Osteocyte (in vitro differentiated cells): ENCODE measurements around the gene MPG. TPM values are rescaled to one million over a fixed set of nuclear protein-coding genes. Genes with fewer than 3 reads are reported as not detected.
A peak's percentile ranks its signal among the peaks of the same experiment; 100 is the strongest.

Experiments
- DNase-seq: peaks from one replicate; pipeline ENCODE4 v3.0.0; 2021; ENCODE audit warnings: mixed read lengths; ENCODE audit not compliant: unreplicated experiment; ENCODE audit errors: extremely low spot score
- H3K27ac Mint-ChIP-seq: one replicate; pipeline ENCODE4 v1.8.0; 2021; ENCODE audit warnings: mild to moderate bottlenecking, mixed read lengths; ENCODE audit not compliant: unreplicated experiment
- H3K27me3 Mint-ChIP-seq: one replicate; pipeline ENCODE4 v1.8.0; 2021; ENCODE audit warnings: mixed read lengths; ENCODE audit not compliant: unreplicated experiment
- H3K36me3 Mint-ChIP-seq: one replicate; pipeline ENCODE4 v1.8.0; 2021; ENCODE audit warnings: mixed read lengths; ENCODE audit not compliant: unreplicated experiment
- H3K4me1 Mint-ChIP-seq: one replicate; pipeline ENCODE4 v1.8.0; 2021; ENCODE audit warnings: mixed read lengths; ENCODE audit not compliant: unreplicated experiment
- H3K4me3 Mint-ChIP-seq: one replicate; pipeline ENCODE4 v1.8.0; 2021; ENCODE audit warnings: mild to moderate bottlenecking, moderate library complexity, mixed read lengths; ENCODE audit not compliant: unreplicated experiment
- H3K9me3 Mint-ChIP-seq: one replicate; pipeline ENCODE4 v1.8.0; 2021; ENCODE audit warnings: mixed read lengths; ENCODE audit not compliant: unreplicated experiment
- CTCF ChIP-seq: fragments of 200-600 bp; sonication (generic); IDR thresholded peaks from 2 replicates; pipeline ENCODE4 v1.5.0; 2021; ENCODE audit warnings: antibody characterized with exemption, mild to moderate bottlenecking, moderate library complexity
- total RNA-seq: library from RNA; stranded (reverse); gene quantifications from 2 replicates; pipeline ENCODE4 v1.2.1, GENCODE V29; 2021

Gene MPG
- total RNA-seq, 1 donor from 2014 or later = 71.6 TPM

GRCh38 chr16:117379-118365, 39.6 kb downstream of the MPG start:
- DNase-seq = peak; percentile 89
- Mint-ChIP-seq H3K4me3 (no peak overlapping the region), H3K27me3 (no peaks in the 10 kb centered on the region), H3K9me3 (no peaks in the 10 kb centered on the region), H3K27ac (no peak overlapping the region), H3K4me1 (peaks cover 17% of the 10 kb centered on the region), H3K36me3 (peaks cover 12% of the 10 kb centered on the region)
- peak; percentile 72 for TF ChIP-seq CTCF

DNA sequence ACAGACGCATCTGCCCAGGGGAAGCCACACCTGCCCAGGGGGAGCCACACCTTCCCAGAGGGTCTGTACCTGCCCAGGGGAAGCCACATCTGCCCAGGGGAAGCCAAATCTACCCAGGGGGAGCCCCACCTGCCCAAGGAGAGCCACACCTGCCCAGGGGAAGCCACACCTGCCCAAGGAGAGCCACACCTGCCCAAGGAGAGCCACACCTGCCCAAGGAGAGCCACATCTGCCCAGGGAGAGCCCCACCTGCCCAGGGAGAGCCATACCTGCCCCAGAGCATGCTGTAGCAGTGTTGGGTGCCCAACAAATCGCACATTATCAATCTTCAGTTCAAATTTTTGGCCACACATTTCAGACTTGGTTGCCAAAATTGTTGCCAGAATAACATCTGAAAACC, 40.8 kb downstream of the MPG start:
- Mint-ChIP-seq H3K36me3 (peaks cover 16% of the 10 kb centered on the region), H3K4me3 (no peak overlapping the region), H3K4me1 (peaks cover 5% of the 10 kb centered on the region), H3K27ac (no peak overlapping the region), H3K27me3 (no peaks in the 10 kb centered on the region), H3K9me3 (no peaks in the 10 kb centered on the region)
- DNase-seq = no peak
- TF ChIP-seq CTCF = no peak

GRCh38 chr16:119295-119694, 41.3 kb downstream of the MPG start:
- Mint-ChIP-seq H3K4me3 (no peak overlapping the region), H3K4me1 (peaks cover under 1% of the 10 kb centered on the region), H3K27ac (no peak overlapping the region), H3K27me3 (no peaks in the 10 kb centered on the region), H3K36me3 (peaks cover 19% of the 10 kb centered on the region), H3K9me3 (no peaks in the 10 kb centered on the region)
- no peak for TF ChIP-seq CTCF
- no peak for DNase-seq

DNA sequence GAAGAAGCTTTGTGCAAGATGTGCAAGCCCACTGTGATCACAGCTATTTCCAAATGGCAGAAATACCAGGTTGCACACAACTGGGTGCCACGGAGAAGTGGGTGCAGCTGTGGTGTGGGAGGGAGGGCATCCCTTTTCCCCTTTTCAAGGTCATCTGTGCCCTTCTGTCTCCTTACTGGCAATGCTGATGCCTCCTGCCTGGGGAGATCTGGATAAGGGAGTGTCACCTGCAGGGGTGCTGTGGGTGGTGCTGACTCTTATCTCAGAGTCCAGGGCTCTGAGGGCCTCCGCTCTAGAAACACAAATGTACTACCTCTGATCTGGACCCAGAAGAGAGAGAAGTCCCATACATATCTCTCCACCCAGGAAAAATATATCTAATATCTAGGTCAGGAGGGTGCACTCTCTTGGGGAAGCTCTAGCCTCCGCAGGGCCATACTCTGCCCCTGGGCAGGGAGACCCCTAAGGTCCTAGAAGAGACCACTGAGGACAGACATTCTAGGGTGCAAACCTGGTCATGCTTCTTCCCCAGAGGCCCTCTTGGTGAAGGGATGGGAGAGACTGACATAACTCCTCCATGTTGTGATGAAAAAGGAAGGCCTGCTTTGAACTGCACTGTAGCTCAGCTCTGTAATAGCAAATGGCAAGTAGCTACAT, 41.9 kb downstream of the MPG start:
- Mint-ChIP-seq H3K36me3 (peaks cover 19% of the 10 kb centered on the region), H3K27ac (no peak overlapping the region), H3K4me3 (no peak overlapping the region), H3K9me3 (no peaks in the 10 kb centered on the region), H3K27me3 (no peaks in the 10 kb centered on the region), H3K4me1 (no peaks in the 10 kb centered on the region)
- TF ChIP-seq CTCF = no peak
- no peak for DNase-seq

DNA sequence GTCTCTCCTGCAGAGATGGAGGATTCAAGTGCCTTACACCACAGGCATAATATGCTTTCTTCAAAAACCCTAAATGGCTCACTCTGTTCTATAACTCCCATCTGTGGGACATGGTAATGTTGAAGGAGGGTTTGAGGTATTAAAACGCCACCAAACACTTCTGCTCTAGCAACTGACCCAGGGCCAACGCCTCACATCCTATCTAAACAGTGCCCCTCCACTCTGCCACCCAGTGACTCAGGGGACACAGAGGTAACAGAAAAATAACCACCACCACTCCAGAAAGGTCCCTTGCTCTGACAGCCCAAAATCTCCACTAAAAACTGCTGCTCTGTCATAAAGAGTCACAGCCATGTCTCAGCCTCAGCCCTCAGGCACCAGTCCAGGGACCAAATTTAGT, 42.7 kb downstream of the MPG start:
- Mint-ChIP-seq H3K9me3 (no peaks in the 10 kb centered on the region), H3K4me3 (no peak overlapping the region), H3K36me3 (peaks cover 17% of the 10 kb centered on the region), H3K27ac (no peak overlapping the region), H3K4me1 (no peaks in the 10 kb centered on the region), H3K27me3 (no peaks in the 10 kb centered on the region)
- no peak for TF ChIP-seq CTCF
- DNase-seq = no peak
